Lower leg skin (tissue), 3 donors: ENCODE data around the gene HS6ST3.

Experiments
- CTCF ChIP-seq, 3 donors: fragments of 450-650 bp; IDR thresholded peaks; one replicate each; pipeline ENCODE4 v1.5.1; 2016; ENCODE audit warnings: antibody characterized with exemption in 3 of 3, mild to moderate bottlenecking in 3 of 3, moderate library complexity in 2 of 3
- POLR2A ChIP-seq, 2 donors: fragments of 450-650 bp; IDR thresholded peaks; one replicate each; pipeline ENCODE4 v1.6.1; 2016 to 2017; ENCODE audit warnings: antibody characterized with exemption in 2 of 2, mild to moderate bottlenecking in 1 of 2, moderate library complexity in 1 of 2

GRCh38 chr13:96553796-96554195 lies 463.9 kb downstream of the HS6ST3 start:
- TF ChIP-seq CTCF (IDR thresholded peaks at IDR 0.05) (no peak), POLR2A (IDR thresholded peaks at IDR 0.05) (no peak)
